GM23338 (cell line): ENCODE data around the gene NT5C2. TPM values are rescaled to one million over a fixed set of nuclear protein-coding genes. Genes with fewer than 3 reads are reported as not detected.

ENCODE experiments used
- ATAC-seq: fragments of 200-7000 bp; cut with Tn5 transposase; 3 replicates; pipeline ENCODE4 v1.9.1; 2020
- DNase-seq: peaks from one replicate; pipeline ENCODE4 v3.0.0-alpha.2; 2015; ENCODE audit warnings: low spot score
- H2AFZ ChIP-seq: fragments of 200-600 bp; sonication (generic); 2 replicates; pipeline ENCODE4 v1.8.0; 2016; ENCODE audit warnings: antibody characterized with exemption, mild to moderate bottlenecking, moderate library complexity
- H3F3A ChIP-seq: fragments of 200-600 bp; sonication (generic); replicated peaks from 2 replicates; pipeline ENCODE4 v1.8.0; 2017; ENCODE audit warnings: antibody characterized with exemption, mixed run types, low read depth
- H3K27ac ChIP-seq: fragments of 200-600 bp; sonication (generic); 2 replicates; pipeline ENCODE4 v1.6.1; 2016; ENCODE audit warnings: low read depth
- H3K27me3 ChIP-seq: fragments of 200-600 bp; sonication (generic); 2 replicates; pipeline ENCODE4 v1.8.0; 2016; ENCODE audit warnings: mild to moderate bottlenecking, mixed run types, moderate library complexity; ENCODE audit not compliant: insufficient read depth
- H3K36me3 ChIP-seq: fragments of 200-600 bp; sonication (generic); 2 replicates; pipeline ENCODE4 v1.8.0; 2016; ENCODE audit warnings: mild to moderate bottlenecking; ENCODE audit not compliant: insufficient read depth
- H3K4me1 ChIP-seq: fragments of 200-600 bp; sonication (generic); 2 replicates; pipeline ENCODE4 v1.8.0; 2016; ENCODE audit warnings: mild to moderate bottlenecking, moderate library complexity; ENCODE audit not compliant: insufficient read depth
- H3K4me2 ChIP-seq: fragments of 200-600 bp; sonication (generic); 2 replicates; pipeline ENCODE4 v1.7.1; 2017; ENCODE audit warnings: mixed run types
- H3K4me3 ChIP-seq: fragments of 200-600 bp; sonication (generic); 2 replicates; pipeline ENCODE4 v1.6.1; 2016; ENCODE audit warnings: mixed run types
- H3K79me2 ChIP-seq: fragments of 200-600 bp; sonication (generic); replicated peaks from 2 replicates; pipeline ENCODE4 v1.8.0; 2017; ENCODE audit warnings: mild to moderate bottlenecking; ENCODE audit not compliant: insufficient read depth
- H3K9me2 ChIP-seq: fragments of 200-600 bp; sonication (generic); 2 replicates; pipeline ENCODE4 v1.8.0; 2017; ENCODE audit not compliant: insufficient read depth
- H4K20me1 ChIP-seq: fragments of 200-600 bp; sonication (generic); replicated peaks from 2 replicates; pipeline ENCODE4 v1.8.0; 2017; ENCODE audit warnings: mild to moderate bottlenecking; ENCODE audit not compliant: insufficient read depth
- H3K27ac Mint-ChIP-seq: 2 replicates; pipeline ENCODE4 v1.8.0; 2020; ENCODE audit warnings: inconsistent platforms, mild to moderate bottlenecking, moderate library complexity, mixed read lengths
- H3K27me3 Mint-ChIP-seq: 3 replicates; pipeline ENCODE4 v1.8.0; 2022; ENCODE audit warnings: low read depth, mild to moderate bottlenecking, moderate library complexity, mixed read lengths, inconsistent platforms; ENCODE audit not compliant: insufficient read depth, poor library complexity
- H3K36me3 Mint-ChIP-seq: 3 replicates; pipeline ENCODE4 v1.8.0; 2021; ENCODE audit warnings: low read depth, mild to moderate bottlenecking, inconsistent platforms, moderate library complexity, mixed read lengths
- H3K4me1 Mint-ChIP-seq: 3 replicates; pipeline ENCODE4 v1.8.0; 2020; ENCODE audit warnings: mild to moderate bottlenecking, inconsistent platforms, mixed read lengths
- H3K4me3 Mint-ChIP-seq: 3 replicates; pipeline ENCODE4 v1.8.0; 2021; ENCODE audit warnings: moderate library complexity, mild to moderate bottlenecking, inconsistent platforms, mixed read lengths
- H3K9me3 Mint-ChIP-seq: 3 replicates; pipeline ENCODE4 v1.8.0; 2020; ENCODE audit warnings: moderate library complexity, mild to moderate bottlenecking, inconsistent platforms, mixed read lengths
- EZH2 ChIP-seq: fragments of 200-600 bp; sonication (generic); IDR thresholded peaks from one replicate; pipeline ENCODE4 v1.8.0; 2017; ENCODE audit warnings: antibody characterized with exemption, mild to moderate bottlenecking, low read depth; ENCODE audit not compliant: unreplicated experiment
- EZH2phosphoT487 ChIP-seq: fragments of 200-600 bp; sonication (generic); IDR thresholded peaks from one replicate; pipeline ENCODE4 v1.8.1; 2018; ENCODE audit warnings: antibody characterized with exemption; ENCODE audit not compliant: unreplicated experiment
- JUNB ChIP-seq: IDR thresholded peaks from one replicate; pipeline ENCODE4 v1.6.1; 2016; ENCODE audit warnings: antibody characterized with exemption; ENCODE audit not compliant: unreplicated experiment
- NANOG ChIP-seq: IDR thresholded peaks from 2 replicates; pipeline ENCODE4 v1.6.1; 2016; ENCODE audit warnings: antibody characterized with exemption, borderline replicate concordance
- ZNF331 ChIP-seq: fragments of 250-450 bp; sonication (Bioruptor Pico); IDR thresholded peaks from 2 replicates; pipeline ENCODE4 v1.5.0; 2020; ENCODE audit warnings: low read depth, mild to moderate bottlenecking, moderate library complexity
- polyA plus RNA-seq: library from polyadenylated mRNA; unstranded; fragments of >200 nt; fragmentation: Nextera tagmentation; extraction: Ambion mirVana; gene quantifications from 2 replicates; pipeline ENCODE4 v1.2.1, GENCODE V29; 2016
- total RNA-seq: library from RNA; depleted of rRNA; stranded (reverse); fragments of >200 nt; shearing (Covaris generic); gene quantifications from 2 replicates; pipeline ENCODE4 v1.2.3, GENCODE V29; 2014
- TF ChIP-seq, protein P1 (sequence below): fragments of 250-450 bp; sonication (Bioruptor Pico); IDR thresholded peaks from 2 replicates; pipeline ENCODE4 v1.5.0; 2020; ENCODE audit warnings: mild to moderate bottlenecking, moderate library complexity
- TF ChIP-seq, protein P2 (sequence below), 2 experiments: fragments of 200-600 bp in 1 of 2; sonication (generic) in 1 of 2; conservative IDR thresholded peaks; 2 replicates each; pipeline versions ENCODE4 v1.5.1 to v1.6.1; 2016 to 2017; ENCODE audit warnings: antibody characterized with exemption in 2 of 2, low read depth in 2 of 2, mild to moderate bottlenecking in 2 of 2, moderate library complexity in 1 of 2
- TF ChIP-seq, protein P3 (sequence below): IDR thresholded peaks from 2 replicates; pipeline ENCODE4 v1.6.1; 2016; ENCODE audit warnings: antibody characterized with exemption

The NT5C2 gene
- total and polyA plus RNA-seq, 2 experiments from 2014 or later = 33.9 to 85.4 TPM

DNA sequence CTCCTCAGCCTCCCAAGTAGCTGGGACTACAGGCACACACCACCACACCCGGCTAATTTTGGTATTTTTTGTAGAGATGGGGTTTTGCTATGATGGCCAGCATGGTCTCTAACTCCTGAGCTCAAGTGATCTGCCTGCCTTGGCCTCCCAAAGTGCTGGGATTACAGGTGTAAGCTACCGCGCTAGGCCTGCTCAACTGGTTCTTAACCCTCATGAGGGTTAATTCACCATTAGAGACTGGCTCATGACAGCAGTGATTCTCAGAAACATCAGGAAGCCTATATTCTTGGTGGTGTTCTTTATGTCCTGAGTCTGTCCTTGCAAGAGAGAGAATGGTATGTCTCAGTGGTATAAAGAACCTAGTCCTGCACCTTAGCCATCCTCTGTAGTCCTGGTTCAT is 10.4 kb upstream of the NT5C2 start (continued):
- no peak for TF ChIP-seq JUNB

DNA sequence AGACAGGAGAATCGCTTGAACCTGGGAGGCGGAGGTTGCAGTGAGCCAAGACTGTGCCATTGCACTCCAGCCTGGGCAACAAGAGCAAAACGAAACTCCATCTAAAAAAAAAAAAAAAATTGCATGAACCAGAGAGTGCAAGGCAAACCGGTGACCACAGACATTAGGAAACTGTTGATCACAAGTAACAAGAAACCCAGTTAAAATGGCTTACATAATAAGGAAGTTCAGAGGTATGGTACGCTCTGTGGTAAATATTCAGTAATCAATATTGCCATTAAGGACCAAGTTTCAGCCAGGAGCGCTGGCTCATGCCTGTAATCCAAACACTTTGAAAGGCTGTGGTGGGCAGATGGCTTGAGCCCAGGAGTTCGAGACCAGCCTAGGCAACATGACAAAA is 9.2 kb upstream of the NT5C2 start:
- Histone ChIP-seq H3K9me2 (no peaks in the 10 kb centered on the region), H3K4me2 (no peak overlapping the region), H3K4me1 (peaks cover 33% of the 10 kb centered on the region), H3K27me3 (no peaks in the 10 kb centered on the region), H3K79me2 (no peaks in the 10 kb centered on the region), H3K4me3 (no peak overlapping the region), H4K20me1 (no peaks in the 10 kb centered on the region), H2AFZ (peak overlapping the region; percentile 53; the same call in 1 of the 2 replicates), H3K36me3 (no peaks in the 10 kb centered on the region), H3K27ac (no peak overlapping the region), H3F3A (no peaks in the 10 kb centered on the region)
- no peak for DNase-seq
- ATAC-seq = no peak
- Mint-ChIP-seq H3K9me3 (peaks cover 19% of the 10 kb centered on the region), H3K4me3 (no peak overlapping the region), H3K36me3 (peaks cover 20% of the 10 kb centered on the region), H3K4me1 (peaks cover 47% of the 10 kb centered on the region), H3K27ac (no peak overlapping the region), H3K27me3 (peaks cover 7% of the 10 kb centered on the region)
- TF ChIP-seq, protein P1, sequence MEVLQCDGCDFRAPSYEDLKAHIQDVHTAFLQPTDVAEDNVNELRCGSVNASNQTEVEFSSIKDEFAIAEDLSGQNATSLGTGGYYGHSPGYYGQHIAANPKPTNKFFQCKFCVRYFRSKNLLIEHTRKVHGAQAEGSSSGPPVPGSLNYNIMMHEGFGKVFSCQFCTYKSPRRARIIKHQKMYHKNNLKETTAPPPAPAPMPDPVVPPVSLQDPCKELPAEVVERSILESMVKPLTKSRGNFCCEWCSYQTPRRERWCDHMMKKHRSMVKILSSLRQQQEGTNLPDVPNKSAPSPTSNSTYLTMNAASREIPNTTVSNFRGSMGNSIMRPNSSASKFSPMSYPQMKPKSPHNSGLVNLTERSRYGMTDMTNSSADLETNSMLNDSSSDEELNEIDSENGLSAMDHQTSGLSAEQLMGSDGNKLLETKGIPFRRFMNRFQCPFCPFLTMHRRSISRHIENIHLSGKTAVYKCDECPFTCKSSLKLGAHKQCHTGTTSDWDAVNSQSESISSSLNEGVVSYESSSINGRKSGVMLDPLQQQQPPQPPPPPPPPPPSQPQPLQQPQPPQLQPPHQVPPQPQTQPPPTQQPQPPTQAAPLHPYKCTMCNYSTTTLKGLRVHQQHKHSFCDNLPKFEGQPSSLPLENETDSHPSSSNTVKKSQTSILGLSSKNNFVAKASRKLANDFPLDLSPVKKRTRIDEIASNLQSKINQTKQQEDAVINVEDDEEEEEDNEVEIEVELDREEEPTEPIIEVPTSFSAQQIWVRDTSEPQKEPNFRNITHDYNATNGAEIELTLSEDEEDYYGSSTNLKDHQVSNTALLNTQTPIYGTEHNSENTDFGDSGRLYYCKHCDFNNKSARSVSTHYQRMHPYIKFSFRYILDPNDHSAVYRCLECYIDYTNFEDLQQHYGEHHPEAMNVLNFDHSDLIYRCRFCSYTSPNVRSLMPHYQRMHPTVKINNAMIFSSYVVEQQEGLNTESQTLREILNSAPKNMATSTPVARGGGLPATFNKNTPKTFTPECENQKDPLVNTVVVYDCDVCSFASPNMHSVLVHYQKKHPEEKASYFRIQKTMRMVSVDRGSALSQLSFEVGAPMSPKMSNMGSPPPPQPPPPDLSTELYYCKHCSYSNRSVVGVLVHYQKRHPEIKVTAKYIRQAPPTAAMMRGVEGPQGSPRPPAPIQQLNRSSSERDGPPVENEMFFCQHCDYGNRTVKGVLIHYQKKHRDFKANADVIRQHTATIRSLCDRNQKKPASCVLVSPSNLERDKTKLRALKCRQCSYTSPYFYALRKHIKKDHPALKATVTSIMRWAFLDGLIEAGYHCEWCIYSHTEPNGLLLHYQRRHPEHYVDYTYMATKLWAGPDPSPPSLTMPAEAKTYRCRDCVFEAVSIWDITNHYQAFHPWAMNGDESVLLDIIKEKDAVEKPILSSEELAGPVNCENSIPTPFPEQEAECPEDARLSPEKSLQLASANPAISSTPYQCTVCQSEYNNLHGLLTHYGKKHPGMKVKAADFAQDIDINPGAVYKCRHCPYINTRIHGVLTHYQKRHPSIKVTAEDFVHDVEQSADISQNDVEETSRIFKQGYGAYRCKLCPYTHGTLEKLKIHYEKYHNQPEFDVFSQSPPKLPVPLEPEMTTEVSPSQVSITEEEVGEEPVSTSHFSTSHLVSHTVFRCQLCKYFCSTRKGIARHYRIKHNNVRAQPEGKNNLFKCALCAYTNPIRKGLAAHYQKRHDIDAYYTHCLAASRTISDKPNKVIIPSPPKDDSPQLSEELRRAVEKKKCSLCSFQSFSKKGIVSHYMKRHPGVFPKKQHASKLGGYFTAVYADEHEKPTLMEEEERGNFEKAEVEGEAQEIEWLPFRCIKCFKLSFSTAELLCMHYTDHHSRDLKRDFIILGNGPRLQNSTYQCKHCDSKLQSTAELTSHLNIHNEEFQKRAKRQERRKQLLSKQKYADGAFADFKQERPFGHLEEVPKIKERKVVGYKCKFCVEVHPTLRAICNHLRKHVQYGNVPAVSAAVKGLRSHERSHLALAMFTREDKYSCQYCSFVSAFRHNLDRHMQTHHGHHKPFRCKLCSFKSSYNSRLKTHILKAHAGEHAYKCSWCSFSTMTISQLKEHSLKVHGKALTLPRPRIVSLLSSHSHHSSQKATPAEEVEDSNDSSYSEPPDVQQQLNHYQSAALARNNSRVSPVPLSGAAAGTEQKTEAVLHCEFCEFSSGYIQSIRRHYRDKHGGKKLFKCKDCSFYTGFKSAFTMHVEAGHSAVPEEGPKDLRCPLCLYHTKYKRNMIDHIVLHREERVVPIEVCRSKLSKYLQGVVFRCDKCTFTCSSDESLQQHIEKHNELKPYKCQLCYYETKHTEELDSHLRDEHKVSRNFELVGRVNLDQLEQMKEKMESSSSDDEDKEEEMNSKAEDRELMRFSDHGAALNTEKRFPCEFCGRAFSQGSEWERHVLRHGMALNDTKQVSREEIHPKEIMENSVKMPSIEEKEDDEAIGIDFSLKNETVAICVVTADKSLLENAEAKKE (CRISPR knock-in tag) = no peak
- TF ChIP-seq EZH2phosphoT487 = no peak

DNA sequence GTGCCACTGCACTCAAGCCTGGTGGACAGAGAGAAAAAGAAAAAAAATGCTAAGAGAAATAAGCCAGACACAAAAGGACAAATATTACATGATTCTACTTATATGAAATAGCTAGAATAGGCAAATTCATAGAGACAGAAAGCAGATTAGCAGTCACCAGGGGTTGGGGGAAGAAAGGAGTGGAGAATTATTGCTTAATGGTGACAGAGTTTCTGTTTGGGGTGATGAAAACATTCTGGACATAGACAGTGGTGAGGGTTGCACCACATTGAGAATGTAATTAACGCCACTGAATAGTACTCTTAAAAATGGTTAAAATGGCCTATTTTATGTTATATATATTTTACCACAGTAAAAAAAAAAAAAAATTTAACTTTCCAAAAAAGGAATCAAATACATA is 6.4 kb upstream of the NT5C2 start:
- H3K4me3 Mint-ChIP-seq = no peak overlapping the region
- TF ChIP-seq, protein P2, sequence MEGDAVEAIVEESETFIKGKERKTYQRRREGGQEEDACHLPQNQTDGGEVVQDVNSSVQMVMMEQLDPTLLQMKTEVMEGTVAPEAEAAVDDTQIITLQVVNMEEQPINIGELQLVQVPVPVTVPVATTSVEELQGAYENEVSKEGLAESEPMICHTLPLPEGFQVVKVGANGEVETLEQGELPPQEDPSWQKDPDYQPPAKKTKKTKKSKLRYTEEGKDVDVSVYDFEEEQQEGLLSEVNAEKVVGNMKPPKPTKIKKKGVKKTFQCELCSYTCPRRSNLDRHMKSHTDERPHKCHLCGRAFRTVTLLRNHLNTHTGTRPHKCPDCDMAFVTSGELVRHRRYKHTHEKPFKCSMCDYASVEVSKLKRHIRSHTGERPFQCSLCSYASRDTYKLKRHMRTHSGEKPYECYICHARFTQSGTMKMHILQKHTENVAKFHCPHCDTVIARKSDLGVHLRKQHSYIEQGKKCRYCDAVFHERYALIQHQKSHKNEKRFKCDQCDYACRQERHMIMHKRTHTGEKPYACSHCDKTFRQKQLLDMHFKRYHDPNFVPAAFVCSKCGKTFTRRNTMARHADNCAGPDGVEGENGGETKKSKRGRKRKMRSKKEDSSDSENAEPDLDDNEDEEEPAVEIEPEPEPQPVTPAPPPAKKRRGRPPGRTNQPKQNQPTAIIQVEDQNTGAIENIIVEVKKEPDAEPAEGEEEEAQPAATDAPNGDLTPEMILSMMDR (conservative IDR thresholded peaks at IDR 0.05; ENCODE audit: low read depth in 2 of 2) = no peak
- TF ChIP-seq EZH2 (no peak), NANOG (no peak), ZNF331 (CRISPR knock-in tag) (no peak), JUNB (no peak)
- TF ChIP-seq, protein P3, sequence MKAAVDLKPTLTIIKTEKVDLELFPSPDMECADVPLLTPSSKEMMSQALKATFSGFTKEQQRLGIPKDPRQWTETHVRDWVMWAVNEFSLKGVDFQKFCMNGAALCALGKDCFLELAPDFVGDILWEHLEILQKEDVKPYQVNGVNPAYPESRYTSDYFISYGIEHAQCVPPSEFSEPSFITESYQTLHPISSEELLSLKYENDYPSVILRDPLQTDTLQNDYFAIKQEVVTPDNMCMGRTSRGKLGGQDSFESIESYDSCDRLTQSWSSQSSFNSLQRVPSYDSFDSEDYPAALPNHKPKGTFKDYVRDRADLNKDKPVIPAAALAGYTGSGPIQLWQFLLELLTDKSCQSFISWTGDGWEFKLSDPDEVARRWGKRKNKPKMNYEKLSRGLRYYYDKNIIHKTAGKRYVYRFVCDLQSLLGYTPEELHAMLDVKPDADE = no peak
- Histone ChIP-seq H3K9me2 (no peaks in the 10 kb centered on the region), H3K4me3 (no peak overlapping the region), H3K79me2 (no peaks in the 10 kb centered on the region), H3K4me1 (peaks cover 26% of the 10 kb centered on the region), H4K20me1 (no peaks in the 10 kb centered on the region), H3K4me2 (no peak overlapping the region), H3F3A (no peaks in the 10 kb centered on the region), H2AFZ (no peak overlapping the region), H3K36me3 (no peaks in the 10 kb centered on the region), H3K27me3 (peaks cover under 1% of the 10 kb centered on the region; the same call in 1 of the 2 replicates), H3K27ac (no peak overlapping the region)
- H3K27ac Mint-ChIP-seq = no peak overlapping the region
- H3K36me3 Mint-ChIP-seq = no peaks in the 10 kb centered on the region
- ATAC-seq = no peak
- peaks cover 3% of the 10 kb centered on the region for H3K27me3 Mint-ChIP-seq
- H3K9me3 Mint-ChIP-seq = no peaks in the 10 kb centered on the region
- peaks cover 23% of the 10 kb centered on the region for H3K4me1 Mint-ChIP-seq
- DNase-seq = no peak
